Measurements from ENCODE around the gene CBX6.

Gene CBX6

DNA sequence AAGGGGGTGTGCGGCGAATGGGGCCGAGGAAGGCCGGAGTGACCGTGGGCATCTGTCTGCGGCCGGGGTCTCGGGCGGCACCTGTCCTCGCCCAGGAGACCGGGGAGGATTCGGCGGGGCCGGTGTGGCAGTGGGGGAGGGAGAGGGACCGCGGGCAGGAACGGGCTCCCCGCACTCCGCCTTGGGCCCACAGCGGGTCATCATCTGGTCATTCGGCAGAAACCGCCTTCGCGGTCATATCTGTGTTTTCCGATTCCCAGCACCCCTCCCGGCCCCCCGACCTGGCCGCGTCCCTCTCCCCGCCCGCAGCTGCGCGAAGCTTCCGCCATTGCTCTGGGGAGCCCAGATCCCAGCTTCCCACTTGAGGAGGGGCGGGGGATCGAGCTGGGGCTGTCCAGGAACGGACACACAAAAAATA is 824 bp upstream of the CBX6 start:
- DNase-seq: no peak

DNA sequence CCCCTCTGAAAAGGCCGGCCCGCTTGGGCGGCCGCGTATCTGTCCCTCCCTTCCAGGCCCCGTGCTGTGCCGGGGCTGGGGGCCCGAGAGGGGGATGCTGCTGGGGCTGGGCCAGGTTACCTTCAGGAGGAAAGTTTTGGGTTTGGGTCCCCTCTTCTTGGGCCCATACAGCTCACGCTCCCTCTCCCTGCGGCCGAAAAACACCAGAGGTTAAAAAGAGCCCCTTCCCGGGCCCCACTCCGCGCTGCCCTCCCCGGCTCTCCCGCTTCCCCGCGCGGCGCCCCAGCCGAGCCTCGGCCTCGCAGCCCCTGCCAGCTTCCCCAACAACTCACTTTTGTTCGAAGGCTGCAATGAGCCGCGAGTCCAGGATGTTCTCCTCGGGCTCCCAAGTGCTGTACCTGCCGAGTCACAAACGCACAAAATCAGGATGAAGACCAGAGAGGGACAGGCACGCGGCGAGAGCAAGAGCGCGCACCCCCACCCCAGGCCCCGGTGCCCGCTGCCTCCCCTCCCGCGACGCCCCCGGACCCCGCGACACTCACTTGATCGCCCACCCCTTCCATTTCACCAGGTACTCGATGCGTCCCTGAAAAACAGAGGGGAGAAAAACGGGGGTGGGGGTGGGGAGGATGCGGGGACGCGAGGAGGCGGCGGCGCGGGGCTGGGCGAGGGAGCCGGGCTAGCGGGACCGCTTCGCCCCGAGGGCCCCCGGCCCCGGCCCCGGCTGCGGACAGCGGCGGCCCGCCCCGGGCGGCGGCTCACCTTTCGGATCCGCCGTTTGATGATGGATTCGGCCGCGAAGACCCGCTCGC is 450 bp downstream of the CBX6 start:
- peak; percentile 55 for DNase-seq

DNA sequence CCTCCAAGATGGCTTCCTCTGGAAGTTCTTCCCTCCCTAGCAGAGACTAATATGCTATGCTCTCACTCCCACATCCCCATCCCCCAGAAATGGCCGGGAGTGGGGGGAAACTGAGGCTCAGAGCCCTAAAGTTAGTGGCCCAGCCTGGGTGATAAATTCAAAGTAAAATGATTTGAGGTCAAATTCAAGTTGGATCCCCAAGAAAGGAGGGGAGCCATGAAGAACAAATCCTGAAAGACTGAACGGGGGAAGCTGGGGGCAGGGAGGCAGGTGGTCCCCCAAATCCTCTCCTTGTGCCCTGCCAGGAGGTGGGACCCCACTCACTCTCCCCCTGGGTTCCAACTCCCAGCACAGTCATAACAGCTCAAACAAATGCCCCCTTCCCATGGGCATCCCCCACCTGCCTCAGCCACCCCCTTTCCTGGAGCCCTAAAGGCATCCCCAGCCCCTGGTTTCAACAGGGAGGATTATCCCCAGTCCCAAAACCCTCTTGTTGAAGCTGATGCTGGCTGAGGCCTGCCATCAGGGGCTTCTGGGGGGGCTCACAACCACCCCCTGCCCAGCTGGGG is 1.1 kb downstream of the CBX6 start:
- DNase-seq: no peak

DNA sequence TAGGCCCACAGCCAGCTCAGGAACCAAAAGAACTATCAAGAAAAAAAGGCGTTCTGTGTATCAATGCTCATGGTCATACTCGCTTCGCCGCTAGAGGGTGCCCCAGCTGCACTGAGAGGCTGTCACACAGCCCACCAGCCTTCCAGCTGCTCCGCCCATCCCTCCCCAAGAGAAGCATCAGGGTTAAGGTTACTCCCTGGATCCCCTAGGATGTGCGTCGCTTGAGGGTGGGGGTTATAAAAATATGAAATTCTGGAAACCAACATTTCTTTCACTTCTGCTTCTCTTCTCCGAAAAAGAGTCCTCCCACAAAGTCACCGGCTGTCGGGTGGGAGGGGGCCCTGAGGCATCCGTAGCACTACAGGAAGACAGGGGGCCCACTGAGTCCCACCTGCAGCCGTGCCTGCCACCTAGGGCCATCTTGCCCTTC is 1.7 kb downstream of the CBX6 start:
- DNase-seq: peak; percentile 95

DNA sequence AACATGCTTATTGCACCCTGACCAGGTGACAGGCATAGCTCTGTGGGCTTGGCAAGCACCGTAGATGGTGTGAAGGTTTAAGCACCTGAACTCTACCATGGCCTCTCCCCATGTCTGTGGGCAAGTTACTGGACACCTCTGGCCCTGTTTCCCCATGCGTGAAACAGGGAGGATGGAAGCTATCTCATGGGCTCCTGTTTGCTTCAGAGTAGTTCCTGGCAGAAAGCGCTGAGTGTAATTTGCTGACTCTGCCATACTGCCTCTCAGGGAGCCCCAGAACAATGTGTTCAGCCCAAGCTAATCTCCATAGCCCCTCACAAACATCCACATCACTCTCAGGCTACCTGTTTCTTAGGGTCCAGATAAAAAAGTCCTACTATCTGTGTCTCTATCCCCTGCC is 2.4 kb downstream of the CBX6 start:
- DNase-seq: no peak

DNA sequence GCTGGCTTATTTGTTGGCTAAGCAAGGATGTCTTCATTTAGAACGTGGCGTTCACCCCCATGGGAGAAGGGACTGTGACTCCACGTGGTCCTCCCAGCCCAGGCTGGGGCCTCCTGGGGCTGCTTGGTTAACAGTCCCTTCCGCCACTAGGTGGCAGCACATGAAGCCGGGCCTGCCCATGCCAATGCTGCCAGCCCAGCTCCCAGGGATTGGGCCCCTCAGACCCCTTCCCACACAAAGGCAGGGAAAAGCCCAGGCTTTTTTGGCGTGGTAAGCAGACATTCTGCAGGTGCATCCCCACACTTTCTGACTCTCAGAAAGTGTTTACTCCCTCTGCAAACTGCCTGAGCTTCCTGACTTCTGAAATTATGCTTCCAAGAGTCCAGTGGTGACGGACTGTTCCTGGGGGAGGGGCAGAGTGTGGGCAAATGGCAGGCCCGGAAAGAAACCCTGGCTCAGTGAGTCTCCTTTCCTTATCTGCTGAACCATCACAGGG is 3.1 kb downstream of the CBX6 start:
- peak; percentile 95 for DNase-seq

DNA sequence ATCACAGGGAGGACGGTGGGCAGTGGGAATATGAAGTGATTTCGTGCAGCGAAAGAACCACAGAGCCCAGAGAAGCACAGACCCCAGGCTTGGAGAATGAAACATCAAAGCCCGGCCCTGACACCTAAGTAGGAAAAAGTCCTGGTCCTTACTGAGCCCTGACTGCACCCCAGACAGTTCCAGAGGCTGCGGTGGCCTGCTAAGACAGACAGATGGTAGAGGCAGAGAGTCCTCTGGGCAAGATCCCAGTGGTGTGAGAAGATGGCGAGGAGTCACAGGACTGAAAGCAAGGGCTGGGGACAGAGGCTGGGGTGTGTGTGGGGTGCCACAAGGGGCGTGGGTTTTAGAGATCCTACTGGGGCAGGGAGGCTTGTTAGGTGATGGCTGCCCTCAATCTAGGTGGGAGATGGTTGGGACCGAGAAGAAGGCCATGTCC is 3.7 kb downstream of the CBX6 start:
- DNase-seq: no peak

DNA sequence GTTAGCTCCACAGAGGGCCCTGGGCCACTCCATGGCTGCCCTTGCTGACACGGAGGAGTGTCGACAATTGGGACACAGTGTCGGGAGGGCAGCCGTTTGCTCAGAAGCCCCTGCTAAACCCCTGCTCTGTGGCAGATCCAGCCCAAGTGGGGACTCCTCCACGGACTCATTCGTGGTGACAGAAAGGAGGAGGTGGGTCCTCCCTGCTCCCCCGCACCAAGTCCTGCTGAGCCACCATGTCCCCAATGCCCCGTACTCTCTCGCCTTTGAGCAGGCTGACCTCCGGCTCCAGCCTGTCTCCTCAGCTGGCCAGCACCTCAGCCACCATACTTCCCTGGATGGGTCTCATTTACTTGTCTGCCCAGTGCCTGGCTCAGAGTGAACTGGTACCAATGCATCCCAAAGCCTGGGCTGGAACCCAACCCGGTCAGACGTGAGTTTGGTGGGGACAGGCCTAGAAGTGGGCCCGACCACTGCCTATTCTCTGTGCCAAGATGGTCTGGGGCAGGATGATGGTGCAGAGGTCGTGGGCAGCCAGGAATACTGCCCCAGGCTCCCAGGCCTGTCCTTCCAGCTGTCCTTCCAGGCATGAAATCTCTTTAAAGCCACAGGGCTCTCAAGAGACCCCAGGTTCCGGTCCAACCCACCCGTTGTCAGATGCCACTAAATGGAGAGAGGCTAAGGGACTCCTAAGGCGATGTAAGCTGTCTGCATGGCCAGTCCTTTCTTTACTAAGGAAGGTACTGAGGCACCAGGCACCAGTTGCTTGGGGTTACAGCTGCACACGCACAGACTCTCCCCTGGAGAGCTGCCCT is 4.3 kb downstream of the CBX6 start:
- DNase-seq: no peak

DNA sequence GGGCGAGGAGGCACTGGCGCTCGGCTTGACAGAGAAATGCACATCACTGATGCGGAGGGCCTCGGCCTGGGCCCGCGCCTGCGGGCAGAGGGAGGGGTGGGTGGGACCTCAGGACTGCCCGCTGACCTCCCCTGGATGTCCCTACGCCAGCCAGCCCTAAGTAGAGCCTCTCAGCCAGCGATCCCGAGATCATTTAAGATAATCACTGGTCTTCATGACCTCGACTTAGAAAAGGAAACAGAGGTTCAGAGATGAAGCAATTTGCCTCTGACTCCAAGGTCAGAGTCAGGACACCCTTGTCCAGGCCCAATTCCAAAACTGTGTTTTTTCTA is 4.9 kb downstream of the CBX6 start:
- no peak for DNase-seq

DNA sequence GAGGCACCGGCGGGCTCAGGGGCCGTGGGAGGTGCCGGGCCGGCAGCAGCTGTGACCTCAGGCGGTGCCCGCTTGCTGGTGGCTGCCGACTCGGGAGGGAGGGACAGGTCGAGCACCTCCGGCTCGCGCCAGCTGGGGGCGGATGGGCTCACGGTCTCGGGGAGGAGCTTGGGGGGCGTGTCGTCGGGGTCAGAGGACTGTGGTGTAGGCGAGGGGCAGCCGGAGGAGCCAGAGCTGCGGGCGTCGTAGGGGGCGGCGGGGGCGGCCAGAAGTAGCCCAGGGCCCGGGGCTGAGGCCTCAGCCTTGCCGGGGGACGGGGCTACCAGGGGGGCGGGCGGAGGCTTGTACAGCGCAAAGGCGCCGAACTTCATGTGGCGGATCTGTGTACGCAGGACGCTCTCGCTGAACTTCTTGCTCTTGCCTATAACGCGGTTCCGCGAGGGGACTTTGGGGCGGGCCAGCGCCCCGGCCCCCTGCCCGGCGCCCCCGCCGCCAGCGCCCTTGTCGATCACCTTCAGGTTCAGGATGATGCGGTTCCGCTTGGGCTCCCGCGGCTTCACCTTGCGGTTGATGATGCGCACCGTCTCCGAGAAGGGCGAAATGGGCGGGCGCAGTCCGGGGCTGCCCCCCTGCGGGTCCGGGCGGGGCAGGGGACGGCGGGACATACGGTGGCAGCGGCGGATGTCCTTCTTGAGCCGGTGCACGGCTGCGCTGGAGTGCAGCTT is 5.5 kb downstream of the CBX6 start:
- no peak for DNase-seq

DNA sequence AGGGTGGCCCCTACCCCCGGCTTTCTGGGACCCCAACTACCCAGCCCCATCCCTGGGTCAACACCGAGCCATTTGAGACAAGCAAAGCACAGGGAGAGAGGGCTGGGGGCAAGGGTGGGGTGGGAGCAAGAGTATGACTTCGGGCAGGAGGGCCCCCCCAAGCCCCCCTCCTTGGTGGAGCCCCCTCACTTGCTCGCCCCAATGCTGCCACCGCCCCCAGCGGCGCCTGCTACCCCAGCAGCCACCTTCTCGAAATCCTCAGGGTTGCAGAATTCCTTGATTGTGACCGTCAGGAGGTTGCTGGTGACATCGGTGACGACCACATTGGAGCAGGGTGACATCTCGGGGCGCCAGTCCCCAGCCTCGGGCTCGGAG is 6.0 kb downstream of the CBX6 start:
- no peak for DNase-seq

DNA sequence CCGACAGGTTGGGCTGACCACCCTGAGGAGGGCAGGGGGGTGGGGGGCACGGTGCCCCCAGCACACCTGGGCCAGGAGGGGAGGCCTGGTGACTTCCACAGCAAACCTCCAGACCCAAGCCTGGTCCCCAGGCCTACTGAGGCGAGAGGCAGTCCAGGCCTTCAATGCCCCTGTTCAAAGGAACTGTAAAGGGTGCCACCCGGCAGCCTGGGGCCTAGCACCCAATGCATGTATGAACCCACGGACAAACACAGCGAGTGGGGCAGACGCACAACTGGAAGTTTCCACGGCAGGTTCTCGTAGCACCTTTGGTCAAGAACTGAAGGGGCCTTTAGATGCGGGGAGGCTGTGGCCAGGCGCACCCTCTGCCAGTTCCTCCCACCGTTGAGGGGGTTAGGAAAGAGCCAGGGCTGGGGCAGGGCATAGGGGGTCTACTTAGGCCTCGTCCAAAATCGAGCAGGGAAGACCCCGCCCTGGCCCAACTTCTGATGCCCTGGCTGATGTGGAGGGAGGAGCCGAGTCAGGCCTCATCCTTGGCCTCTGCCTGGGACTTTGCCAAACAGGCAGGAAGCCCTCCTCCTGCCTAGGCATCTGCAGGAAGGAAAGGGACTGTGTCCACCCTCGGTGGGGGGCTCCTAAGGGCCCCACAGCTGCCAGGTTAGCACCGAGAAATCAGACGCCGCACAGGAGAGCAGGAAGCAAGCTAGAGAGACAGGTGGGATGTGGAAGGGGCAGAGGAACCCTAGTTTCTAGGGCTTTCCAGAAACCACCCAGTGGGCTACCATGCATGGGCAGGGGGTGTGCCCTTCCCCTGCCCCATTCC is 6.6 kb downstream of the CBX6 start:
- DNase-seq: no peak

DNA sequence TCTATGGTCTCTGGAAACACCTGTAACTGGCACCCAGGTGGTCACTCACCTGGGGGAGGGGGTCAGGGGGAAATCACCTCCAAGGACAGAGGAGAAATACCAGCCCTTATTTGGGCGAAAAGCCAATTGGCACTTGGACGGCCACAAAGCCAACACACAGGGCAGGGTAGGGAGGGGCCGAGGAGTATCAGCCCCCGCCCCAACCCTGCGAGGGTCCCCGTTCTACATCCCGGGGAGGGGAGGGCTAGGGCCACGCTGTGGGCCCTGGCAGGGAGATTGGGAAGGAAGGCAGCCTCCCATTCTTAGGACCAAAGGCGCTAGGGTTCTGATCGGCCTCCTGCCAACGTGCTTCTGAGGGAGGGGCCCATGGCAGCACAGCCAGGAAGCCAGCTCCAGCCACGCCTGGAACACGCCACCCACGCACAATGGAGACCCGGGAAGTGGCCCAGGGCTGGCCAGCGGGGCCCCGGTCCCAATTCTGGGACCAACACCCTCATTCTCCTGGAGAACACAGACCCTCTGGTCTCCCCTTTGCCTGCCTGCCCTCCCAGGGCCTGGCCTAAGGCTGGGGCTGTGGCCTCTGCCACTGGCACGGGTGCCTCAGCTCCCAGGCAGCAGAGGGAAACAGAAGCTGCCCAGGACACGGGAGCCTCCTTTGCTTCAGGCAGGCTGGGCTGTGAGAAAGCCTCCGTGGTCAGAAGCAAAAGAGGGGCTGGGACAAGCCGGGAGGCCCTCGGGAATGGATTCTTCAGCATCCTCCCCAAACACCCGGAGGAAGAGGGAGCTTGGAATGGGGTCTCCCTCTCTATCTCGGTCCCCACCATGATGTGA is 7.4 kb downstream of the CBX6 start:
- DNase-seq: peak; percentile 22

DNA sequence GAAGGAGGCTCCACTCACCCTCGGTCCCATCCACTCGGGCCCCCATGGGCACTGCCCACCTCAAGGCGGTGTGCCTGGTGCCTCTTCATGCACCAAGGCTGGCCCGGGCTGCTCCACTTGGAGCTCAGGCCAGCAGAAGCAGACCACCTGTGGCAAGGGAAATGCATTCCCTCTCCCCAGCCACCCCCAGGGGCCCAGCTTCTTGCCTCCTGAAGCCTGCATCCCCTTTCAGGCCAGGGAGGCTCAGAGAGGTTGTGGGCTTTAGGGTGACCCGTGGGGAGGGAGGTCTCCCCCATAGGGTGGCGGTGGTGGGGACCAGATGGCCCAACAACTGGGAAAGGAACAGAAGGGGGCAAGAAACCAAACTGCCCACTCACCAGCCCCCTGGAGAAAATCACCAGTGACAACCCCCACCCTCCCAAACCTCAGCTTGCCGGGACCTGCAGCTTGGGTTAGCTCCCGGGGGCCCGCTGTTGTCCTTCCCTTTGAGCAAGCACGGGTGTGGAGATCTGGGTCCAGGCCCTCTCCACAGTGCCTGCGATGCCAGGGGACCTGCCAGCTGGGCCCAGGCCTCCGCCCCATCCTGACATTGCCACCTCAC is 8.4 kb downstream of the CBX6 start:
- peak; percentile 23 for DNase-seq

DNA sequence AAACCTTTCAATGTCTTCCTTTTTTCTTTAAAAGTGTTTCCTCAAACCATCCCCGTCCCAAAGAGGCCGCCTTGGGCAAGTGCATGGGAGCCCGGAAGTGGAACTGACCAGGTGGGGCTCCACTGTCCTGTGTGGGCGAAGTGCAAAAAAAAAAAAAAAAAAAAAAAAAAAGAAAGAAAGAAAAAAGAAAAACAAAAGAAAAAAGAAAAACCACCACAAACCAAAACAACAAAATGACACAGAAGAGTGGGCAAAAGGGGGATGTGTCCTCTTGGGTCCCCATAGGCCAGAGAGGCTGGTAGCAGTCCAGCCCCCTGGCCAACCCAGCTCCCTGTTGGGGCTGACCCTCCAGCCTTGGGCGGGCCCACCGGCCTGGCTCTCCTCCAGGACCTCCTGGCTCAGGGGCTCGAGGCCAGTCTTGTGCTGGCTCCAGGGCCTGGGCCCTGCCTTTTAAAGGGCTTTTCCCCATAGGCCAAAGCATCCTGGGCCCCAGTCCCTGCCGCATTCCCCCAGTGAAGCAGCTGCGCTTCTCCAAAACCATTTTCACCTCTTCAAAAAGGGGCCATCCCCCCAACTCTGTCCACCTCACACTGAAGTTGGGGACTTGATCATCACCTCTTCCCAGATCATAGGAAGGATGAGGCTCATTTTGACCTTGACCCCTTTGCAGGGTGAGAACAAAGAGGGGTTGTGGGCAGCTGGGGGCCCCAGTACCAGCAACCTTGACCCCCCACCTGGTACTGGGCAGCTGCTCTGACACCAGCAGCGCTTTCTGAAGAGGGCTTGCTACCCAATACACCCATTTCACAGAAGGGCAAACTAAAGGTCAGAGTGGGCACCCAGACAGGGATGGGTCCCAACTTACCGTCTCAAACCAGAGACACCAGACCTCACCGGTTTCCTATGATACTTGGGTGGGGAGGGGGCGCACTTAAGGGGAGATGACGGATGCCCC is 9.4 kb downstream of the CBX6 start:
- DNase-seq: no peak

DNA sequence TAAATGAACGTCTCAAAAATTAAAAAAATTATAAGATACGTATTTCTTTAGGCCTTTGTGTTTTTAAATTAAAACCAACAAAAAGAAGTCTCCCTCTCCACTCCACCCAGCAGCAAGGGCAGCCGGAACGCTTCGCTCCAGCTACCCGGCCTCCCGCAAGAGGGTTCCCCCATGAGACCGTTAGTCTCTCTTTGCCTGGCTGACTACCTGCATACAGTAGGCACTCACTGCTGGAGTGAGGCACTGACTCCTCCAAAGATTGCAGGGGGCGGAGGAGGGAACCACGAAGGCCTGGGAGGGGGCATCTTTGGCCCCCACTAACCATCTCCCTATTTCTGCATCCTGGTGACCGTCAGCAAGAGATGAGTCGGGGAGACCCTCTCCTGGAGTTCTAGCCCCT is 10.1 kb downstream of the CBX6 start:
- no peak for DNase-seq

DNA sequence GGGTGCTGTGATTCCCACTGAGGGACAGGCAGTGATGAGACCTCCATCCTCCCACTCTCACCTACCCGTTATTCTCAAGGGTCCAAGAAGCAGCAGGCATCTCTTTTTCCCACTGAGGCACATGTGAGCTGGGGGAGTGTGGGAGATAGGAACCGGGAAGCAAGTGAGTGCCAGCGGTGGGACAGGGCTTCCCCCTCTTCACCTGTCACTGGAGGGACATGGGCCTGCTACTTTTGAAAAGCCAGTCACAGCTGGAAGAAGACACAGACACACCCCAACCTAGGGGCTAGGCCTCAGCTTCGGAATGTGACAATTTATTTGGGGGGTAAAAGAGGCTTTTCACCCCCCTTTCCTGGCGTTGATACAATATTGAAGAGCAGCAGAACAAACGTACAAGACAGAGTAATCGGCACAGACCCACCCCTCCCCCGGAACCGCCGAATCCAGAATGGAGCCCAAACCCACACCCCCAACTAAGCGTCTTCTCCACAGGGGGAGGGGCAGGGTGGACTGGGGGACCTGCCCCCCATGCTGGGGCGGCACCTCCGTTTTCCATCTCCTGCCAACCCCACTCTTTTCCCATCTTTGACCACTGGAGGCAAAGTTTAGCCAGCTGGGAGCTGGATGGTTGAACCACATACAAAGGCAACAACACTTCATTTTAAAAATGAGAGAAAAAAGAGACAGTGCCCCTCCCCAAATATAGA is 10.7 kb downstream of the CBX6 start:
- DNase-seq: no peak

DNA sequence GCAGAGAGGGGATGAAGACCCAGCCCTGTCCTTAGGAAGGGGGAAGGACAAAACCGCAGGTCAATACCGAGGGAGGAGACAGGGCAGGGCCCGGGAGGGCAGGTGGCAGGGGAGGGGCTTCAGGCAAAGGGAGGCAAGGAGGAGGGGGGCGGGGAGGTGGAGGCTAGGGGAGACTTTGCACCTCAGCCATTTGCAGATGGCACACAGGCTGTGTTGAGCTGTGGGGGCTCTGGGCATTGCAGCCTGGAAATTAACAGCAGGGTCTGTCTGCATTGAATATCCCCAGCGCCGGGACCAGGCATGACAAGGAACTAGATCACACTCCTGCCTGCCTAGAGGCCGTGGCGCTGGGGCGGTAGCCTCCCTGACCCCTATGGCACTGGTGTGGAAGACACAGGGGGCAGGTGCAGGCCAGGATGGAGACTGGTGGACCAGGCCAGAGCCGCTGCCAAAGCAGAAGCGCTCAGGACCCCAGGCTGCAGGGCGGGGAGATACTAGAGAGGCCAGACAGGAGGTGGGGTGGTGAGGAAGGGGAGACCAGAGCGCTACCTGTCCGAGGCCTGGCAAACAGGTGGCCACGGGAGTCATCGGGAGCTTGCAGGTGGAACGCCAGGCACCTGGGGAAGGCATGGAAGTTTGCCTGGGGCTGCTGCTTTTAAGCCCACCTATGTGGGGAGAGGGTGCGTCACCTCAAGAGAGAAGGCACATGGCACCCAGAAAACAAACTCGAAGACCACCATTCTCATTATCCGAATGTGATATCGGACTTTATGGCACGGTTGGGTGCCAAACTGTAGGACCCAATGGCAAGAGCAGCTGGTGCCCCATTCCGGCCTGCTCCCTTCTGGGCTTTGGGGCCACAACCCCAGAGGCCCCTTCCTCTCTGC is 11.5 kb downstream of the CBX6 start:
- no peak for DNase-seq

Measured in stimulated activated CD8-positive, alpha-beta memory T cell treated with anti-CD3 and anti-CD28 coated beads, Interleukin-4, amount 100 ng/mL, for 48 hours (primary cell).